NCI-H187 (cell line): ENCODE results near the gene CLSTN2.

Experiments used
- DNase-seq, 2 experiments: peaks; one replicate each; lab custom pipeline; 2025; lab: John Stamatoyannopoulos, UW

Gene CLSTN2

DNA sequence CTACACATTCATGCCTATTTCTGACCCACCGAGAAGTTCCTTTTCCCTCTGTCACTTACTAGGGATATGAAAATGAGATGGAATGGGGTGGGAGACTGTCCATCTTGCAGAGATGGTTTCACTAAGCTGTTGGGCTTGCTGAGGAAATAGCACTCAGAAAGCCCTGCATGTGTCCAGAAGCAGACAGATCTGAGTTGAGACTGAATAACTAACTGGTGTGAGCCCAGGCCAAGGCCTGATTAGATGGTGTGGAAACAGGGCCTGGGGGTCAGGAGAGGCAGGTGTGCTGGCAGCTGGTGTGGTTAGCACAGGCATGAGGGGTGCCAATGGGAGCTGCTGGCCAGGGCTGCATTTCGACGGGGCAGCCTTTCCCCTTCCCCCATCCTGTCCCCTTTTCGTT lies 72.1 kb downstream of the CLSTN2 start:
- no peak for DNase-seq

DNA sequence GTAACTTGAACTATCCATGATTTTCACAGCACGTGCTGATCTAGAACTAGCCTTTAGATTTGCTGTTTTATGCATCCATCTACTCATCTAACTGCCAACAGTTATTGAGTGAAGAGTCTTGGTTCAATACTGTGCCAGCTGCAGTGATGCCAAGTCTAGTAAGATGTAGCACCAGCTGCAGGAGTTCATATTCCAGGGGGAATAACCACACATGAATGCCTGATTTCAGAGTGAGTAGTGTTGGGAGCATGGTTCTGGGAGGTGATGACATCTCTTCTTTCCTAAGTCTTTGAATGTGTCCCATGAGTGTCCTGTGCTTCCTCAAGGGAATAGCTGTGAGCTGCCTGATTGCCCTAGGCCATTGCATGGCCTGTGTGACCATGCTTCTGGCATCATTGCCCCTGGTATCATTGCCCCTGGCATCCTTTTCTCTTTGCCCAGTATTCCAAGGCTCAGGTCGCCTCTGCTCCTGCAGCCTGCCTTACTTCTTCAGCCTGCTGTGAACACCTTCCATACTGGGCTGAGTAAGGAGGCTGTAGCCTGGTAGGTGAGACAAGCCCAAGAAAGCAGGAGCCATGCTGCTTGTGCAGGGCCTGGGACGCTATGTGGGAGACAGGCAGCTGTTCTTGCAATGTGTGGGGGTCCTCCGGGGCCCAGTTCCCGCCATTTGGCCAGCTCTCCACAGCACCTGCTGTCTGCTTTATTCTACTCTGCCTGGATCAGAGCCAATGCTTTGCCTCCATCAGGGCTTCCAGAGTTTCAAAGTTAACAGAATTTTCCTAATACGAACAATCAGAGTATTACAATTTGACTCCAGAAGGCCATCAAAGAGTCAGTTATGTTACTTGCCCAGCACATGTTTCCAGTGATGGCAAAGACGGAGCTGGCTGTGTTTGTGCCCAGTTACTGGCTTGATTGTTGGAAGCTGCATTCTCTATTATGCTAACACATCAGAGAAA lies 73.2 kb downstream of the CLSTN2 start:
- DNase-seq = no peak

DNA sequence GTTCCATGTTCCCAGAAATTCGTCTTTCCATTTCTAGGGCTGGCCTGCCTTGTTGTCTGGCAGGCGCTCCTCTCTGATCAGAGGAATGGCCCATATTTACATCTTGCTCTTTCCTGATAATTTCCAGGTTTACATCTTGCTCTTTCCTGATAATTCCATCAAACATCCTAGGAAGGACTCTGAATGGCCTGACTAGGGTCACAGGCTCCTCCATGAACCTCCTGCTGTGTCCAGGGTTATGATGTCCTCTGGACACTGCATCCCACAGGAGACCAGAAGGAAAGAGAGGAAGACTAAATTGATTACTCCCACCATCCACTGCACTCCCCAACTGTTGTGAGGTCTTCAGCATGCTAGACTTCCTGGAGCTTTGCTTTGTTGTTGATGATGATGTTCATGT lies 75.4 kb downstream of the CLSTN2 start:
- no peak for DNase-seq

DNA sequence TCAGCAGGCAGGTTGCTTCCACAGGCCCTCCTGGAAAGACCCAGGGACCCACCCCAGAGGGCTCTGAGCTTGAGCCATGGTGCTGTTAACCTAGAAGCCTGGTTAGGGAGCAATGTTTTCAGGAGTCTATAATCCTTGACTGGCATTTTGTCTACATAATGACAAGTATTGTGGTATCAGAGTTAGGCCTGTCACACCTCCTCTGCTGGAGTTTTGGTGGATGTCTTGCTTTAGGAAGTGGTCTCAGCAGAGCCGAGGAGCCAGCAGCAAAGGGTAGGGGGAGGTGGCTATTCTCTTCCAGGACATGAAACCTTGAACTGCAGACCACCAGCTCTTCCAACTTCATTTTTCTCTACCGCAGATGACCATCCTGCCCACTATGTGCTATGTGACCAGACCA lies 76.1 kb downstream of the CLSTN2 start:
- no peak for DNase-seq

DNA sequence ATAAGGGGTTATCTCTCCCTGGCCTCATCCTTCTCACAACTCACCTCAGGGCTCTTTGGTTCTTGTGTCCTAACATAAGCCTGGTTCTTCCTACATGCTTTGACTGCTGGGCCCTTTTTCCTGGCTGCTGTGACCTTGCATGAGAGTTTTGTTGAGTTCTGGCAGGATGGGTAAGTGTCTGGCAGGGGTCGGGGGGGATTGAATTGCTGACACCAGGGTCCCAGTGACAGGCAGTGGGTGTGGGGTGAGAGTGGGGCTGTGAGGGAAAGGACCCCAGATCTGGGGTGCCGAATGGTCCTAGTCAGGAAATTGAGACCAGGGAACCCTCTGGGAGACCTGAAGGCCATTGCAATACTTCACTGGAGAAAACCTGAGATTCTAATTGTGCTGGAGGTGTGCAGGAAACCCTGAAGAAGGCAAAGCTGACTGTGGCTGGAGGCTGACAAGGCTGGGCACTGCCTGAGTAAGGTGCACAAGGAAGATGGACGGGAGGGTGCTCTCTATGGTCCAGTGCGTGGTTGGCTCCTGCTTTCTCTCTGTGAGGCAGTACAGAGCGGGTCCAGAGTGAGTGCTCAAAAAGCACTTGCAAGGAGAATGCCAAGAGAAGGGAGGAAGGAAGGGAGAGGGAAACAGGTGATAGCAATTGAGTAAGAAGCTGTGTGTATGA lies 76.8 kb downstream of the CLSTN2 start:
- DNase-seq = no peak

DNA sequence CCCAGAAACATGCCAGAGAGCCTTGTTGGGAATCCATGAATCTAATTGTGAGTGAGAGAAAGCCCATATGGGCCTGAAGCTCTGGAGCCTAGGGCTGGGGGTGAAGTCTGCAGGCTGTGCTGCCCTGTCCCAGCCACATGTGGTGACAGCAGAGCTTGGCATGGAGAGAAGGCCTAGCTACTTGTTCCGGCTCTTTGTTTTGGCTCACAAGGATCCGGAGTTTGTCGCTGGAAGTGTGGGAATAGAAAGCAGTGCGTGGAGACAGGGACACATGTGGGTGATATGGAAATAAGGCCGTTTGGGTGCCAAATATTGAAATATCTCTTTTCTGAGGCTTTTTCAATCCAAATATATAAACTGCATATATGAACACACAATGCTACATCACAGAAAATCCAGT lies 78.2 kb downstream of the CLSTN2 start:
- no peak for DNase-seq

DNA sequence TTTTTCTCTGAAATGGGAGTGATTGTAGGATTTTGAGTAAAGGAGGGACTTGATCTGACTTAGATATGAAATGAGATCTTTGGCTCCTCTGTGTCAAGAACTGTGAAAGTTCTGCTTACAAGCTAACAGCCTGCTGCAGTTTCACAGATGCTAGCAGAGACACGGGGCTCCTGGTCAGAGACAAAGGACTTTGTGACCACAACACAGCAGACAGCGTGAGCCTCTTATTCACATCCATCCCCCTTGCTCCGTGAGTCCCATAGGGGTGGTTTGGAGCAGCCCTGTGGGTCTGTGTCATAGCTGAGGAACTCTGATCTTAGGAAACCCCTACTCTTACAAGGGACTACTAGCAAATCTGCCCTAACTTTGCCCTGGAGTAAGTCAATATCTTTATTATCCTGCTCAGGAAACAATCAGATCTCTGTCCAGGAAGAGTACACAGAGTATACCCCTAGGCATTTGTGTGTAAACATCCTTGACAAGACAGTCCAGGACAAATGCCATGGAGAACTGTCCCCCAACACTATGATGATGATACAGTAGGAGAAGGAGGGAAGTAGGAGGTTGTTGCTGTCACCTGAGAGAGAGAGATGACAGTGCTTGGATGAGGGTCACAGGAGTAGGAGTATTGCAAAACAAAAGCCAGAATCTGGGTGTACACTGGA lies 80.0 kb downstream of the CLSTN2 start:
- DNase-seq = no peak

DNA sequence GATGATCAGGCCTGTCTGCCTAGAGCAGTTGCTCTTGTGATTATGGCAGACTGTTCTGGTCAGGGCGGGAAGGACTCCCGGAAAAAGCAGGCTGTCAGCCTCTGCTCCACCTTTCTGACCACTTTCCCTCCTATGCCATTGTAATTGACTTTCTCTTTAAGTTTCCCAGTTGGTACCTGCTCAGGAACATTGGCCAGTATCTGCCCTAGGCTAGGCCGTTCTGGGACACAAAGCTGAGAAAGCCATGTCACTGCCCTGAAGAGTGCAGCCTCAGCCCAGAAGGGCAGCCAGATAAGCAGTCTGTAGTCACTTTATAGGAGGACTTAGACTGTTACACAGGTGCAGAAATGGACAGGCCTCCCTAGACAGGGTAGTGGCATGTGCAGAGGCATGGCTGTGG lies 80.8 kb downstream of the CLSTN2 start:
- DNase-seq = no peak

DNA sequence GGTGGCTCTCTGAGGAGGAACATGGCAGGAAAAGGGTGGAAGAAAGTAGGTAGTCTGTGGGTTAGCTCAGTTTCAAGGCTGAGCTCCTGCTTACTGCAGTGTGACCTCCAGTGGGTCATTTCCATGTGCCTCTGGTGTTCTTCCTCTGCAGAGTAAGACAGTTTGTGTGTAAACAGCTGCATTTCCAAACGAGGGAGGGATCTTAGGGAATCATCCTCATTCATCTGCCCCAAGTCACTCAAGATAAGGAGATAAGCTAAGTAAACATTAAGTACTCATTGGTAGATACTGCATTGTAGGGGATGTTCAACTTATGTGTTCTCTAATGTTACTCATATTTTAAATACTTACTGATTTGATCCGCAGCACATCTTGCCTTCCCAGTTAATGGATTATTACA lies 83.6 kb downstream of the CLSTN2 start:
- DNase-seq = peak in 1 of 2 experiments; percentile 17

DNA sequence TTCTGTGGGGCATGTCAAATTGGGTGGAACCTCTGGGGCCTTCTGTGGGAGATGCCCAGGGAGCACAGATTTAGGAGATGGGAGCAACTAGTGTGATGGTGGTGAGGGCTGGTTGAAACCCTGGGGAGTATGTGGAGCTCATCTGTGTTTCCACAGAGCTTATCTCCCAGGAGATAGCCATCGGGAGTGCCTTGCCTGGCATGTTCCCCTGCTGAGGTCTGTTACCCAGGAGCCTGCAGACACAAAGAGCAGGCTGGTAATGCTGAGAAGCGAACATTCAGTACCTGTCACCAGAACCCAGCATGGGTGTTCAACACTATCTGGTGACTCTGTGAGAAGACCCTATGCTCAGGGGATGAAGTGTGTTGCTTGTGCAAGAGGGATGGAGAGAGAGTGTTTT lies 85.0 kb downstream of the CLSTN2 start:
- no peak for DNase-seq

DNA sequence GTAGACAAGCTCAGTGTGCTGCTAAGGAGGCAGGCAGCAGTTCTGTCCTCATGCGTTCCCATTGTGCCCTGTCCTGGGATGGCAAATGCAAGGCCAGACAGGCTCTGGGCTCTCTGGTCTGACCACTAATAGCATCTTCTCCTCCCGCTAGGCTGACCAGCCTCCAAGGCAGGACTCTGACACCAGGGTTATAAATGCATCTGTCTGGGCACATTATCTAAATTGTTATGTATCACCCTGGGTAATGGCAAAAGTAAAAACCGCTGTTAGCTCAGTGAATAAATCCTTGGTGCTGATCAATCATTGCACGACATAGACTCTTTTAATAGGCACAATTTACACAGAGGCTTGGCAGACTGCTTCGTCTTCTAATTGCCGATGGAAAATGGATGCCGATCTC lies 85.6 kb downstream of the CLSTN2 start:
- no peak for DNase-seq

DNA sequence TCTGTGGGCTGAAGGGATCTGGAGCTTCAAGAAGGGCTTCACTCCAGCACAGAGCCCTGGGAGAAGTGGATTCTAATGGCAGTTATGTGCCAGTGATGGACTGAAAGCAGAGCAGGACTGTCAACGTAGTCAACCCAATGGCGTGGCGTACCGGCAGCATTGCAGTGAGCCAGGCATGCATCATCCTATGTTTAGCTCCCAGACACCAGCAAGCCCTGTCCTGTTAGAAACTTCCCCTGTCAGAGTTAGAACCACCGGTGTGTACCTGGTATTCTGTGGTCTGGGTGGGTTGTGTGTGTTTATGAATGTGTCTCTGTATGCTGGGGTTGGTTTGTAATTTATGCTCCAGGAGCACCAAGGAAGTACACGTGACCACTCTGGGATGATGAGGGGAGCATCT lies 86.3 kb downstream of the CLSTN2 start:
- DNase-seq = no peak

DNA sequence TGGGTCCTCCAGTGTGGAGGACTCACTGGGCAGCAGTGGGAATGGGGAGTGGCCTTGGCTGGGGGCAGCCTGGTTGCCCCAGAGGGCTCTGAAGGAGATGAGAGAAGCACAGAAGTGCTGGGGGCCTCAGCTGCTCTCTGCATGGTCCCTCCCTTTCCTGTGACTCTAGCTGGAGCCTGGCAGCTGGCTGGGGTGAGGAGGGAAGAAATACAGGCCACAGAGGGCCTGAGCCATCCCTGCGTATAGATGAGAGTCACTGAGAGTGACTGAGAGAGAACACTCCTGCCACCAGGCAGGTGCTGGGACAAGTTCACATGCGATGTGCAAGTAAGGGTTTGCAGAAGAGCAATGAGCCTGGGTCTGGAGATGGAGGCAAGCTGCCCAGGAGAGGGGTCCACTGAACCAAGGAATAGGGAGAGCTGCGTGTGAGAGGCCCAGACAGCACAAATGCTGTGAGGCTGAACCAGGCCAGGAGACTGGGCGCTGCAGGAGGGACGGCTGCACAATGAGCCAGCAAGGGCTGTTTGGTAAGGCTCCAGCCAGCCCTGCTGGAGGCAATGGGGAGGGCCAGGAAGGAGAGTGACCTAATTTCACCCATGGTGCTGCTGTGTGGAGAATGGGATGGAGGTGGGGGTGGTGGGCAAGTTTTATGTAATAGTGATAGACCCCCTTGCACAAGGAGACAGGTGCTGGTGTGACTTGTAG lies 87.2 kb downstream of the CLSTN2 start:
- no peak for DNase-seq

DNA sequence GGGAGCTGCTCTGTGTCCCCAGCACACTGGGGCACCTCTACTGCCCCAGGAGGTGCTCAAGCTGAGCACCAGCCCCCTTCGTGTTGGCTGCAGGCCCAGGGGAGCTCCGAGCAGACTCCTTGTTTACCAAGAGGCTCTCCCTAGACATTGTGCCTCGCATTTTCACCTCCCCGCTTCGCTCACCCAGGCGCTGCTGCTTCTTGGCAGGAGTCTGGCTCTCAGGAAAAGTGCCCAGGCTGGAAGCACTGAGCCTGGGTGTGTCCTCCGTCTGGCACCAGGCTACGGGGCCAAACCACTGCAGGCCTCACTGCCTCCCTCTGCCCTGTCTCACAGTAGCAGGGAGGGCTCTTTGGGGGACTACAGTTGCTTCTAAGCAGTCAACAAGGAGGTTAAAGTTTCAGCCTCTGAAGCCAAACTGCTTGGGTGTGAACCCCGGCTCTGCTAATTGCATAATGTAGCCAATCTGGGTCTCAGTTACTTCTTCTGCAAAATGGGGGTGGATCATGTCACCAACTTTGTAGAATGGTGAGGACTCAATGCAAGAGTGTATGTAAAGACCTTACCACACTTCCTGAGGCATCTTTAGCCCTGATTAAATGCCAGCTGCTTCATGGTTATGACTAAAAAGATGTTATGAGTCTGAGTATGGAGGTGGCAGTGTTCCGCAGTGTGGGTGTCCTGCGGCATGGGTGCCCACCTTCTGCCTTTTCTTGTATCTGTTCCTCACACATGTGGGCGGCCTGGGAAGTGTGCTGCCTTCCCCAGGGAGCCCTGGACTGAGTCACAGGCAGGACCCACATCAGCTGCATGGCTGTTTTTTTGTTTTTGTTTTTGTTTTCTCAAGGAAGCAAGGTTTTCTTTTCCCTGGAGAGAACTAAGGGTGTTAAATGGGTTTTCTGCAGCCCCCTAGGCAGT lies 88.9 kb downstream of the CLSTN2 start:
- no peak for DNase-seq

DNA sequence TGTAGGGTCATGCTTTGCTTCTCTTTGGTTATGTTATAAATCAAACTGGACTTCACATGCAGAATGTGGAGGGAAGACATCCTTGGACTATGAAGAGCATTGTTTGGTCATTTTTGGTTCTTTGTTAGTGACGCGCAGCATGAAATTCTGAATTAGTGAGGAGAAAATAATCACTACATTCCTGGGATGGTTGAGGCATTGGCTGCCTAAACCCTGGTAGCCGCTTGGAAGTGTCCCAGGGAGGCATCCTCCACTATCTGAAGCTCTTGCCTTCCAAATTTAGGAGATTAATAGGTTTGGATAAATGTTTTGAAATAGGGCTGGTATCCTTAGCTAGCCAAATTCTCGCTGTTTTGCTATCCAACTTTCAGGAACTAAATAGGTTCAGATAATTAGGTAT lies 96.2 kb downstream of the CLSTN2 start:
- no peak for DNase-seq

DNA sequence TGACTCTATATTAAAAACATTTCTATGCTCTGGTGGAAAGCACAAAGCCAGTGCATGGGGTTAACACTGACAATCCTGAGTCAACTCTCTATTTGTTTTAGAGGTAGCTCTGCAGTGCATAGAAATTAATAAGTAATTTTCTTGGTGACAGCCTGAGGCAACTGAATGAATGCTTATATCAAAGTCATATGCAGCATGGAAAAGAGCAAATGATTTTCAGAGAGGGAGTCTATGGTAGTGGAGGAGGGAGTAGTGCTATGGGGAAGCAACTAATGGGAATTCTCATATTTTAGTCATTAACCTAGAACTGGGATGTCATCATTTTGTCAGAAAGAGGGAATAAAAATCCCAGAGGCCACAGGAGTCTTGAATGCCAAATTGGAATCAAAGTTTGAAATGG lies 99.1 kb downstream of the CLSTN2 start:
- DNase-seq = no peak

DNA sequence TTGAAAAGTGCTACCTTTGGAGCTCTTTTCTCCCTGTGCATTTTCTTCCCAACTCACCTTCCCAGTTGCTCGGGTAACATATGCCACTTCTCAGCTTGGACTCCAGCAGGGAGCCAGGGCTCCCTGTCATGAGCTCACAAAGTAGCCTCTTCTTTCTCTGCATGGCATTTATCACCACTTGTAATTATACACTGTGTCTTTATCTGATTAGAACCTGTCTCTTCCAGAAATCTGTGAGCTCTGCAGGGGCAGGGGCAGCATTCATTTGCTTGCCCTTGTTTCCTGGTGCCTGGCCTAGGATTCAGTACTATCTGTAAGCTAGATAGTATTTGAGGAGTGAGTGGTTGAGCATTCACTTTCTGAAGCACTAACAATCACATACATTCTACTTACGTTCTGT lies 100.9 kb downstream of the CLSTN2 start:
- no peak for DNase-seq

DNA sequence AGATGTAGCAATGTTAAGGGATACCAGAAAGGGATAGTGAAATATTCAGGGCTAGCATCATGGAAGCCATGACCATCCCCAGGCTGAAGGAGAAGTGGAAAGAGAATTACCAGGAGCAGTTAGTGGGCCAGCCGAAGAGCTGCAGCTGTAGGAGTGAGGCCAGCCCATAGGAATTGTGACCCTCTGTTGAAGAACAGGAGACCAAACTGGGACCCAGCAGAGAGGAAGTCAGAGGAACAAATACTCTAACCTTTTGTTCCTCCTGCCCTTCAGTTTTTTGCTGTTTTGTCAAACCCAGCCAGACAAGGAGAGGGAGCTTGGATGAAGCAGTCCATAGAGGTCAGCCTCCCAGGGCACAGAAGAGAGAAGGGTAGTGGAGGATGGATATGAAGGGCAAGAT lies 115.4 kb downstream of the CLSTN2 start:
- DNase-seq = no peak

DNA sequence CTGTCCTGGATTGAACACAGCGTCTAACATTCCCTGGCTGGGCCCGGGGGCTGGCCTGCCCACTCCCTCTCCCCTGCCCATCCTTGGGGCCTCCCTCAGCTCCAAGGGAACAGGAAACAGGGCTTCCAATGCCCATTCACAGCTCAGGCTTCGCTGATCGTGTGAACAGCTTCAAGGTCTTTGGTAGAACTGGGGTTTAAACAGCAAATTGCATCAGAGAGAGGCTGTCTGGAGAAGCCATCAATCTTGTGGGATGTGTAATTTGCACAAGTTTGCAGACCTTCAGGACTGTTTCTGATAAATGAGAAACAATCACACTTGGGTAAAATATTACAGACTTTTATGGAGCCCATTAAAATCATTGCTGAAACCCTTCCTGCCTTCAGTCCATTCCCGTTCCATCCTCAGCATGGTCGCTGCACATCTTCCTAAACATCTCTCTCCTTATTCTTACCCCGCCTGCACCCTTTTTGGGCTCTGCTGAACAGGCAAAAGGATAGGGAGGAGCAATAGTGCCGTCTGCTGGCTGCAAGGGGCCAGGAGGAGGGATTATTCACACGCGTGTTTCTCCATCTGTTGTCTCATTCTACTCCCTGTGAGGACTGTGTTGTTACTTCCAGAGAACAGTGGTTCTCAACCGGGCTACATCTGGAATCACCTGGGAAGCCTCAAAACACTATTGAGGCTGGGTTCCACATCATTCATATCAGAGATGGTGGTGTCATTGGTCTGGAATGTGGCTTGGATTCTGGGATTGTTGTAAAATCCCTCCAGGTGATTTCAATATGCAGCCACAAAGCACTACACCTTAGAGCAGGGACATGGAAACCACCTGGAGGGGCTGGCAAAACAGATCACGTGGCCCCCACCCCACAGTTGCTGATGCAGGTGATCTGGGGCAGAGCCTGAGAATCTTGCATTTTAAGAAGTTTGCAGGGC lies 116.3 kb downstream of the CLSTN2 start:
- peak in 1 of 2 experiments; percentile 5 for DNase-seq
